GM23248 (cell line): ENCODE measurements around the gene KIAA1671. TPM values are rescaled to one million over a fixed set of nuclear protein-coding genes. Genes with fewer than 3 reads are reported as not detected.

Source experiments
- DNase-seq: peaks from one replicate; pipeline ENCODE4 v3.0.0-alpha.2; 2015
- H2AFZ ChIP-seq: fragments of 200-600 bp; sonication (generic); 2 replicates; pipeline ENCODE4 v1.6.1; 2016; ENCODE audit warnings: antibody characterized with exemption
- H3F3A ChIP-seq: fragments of 200-600 bp; sonication (generic); 2 replicates; pipeline ENCODE4 v1.6.1; 2016; ENCODE audit warnings: mild to moderate bottlenecking, antibody characterized with exemption, mixed run types; ENCODE audit not compliant: insufficient read depth
- H3K27ac ChIP-seq: fragments of 200-600 bp; sonication (generic); 2 replicates; pipeline ENCODE4 v1.5.1; 2016; ENCODE audit warnings: mild to moderate bottlenecking
- H3K27me3 ChIP-seq: fragments of 200-600 bp; sonication (generic); replicated peaks from 2 replicates; pipeline ENCODE4 v1.6.1; 2016; ENCODE audit warnings: mild to moderate bottlenecking; ENCODE audit not compliant: insufficient read depth
- H3K36me3 ChIP-seq: fragments of 200-600 bp; sonication (generic); 2 replicates; pipeline ENCODE4 v1.6.1; 2016; ENCODE audit warnings: low read depth, mild to moderate bottlenecking
- H3K4me1 ChIP-seq: fragments of 200-600 bp; sonication (generic); 2 replicates; pipeline ENCODE4 v1.6.1; 2016; ENCODE audit warnings: mild to moderate bottlenecking; ENCODE audit not compliant: insufficient read depth
- H3K4me2 ChIP-seq: fragments of 200-600 bp; sonication (generic); one replicate; pipeline ENCODE4 v1.6.1; 2016; ENCODE audit warnings: mild to moderate bottlenecking; ENCODE audit not compliant: unreplicated experiment
- H3K4me3 ChIP-seq: fragments of 200-600 bp; sonication (generic); 2 replicates; pipeline ENCODE4 v1.5.1; 2016; ENCODE audit warnings: mild to moderate bottlenecking
- H3K79me2 ChIP-seq: fragments of 200-600 bp; sonication (generic); 2 replicates; pipeline ENCODE4 v1.6.1; 2016; ENCODE audit warnings: mild to moderate bottlenecking; ENCODE audit not compliant: insufficient read depth
- H3K9ac ChIP-seq: fragments of 200-600 bp; sonication (generic); 2 replicates; pipeline ENCODE4 v1.6.1; 2016; ENCODE audit warnings: mild to moderate bottlenecking
- H3K9me2 ChIP-seq: fragments of 200-600 bp; sonication (generic); 2 replicates; pipeline ENCODE4 v1.6.1; 2016; ENCODE audit warnings: mixed run types, mild to moderate bottlenecking, moderate library complexity; ENCODE audit not compliant: insufficient read depth
- H3K9me3 ChIP-seq: fragments of 200-600 bp; sonication (generic); one replicate; pipeline ENCODE4 v1.6.1; 2017; ENCODE audit warnings: low read depth
- H4K20me1 ChIP-seq: fragments of 200-600 bp; sonication (generic); 2 replicates; pipeline ENCODE4 v1.6.0; 2016; ENCODE audit not compliant: insufficient read depth
- EZH2 ChIP-seq: fragments of 200-600 bp; sonication (generic); IDR thresholded peaks from 2 replicates; pipeline ENCODE4 v1.6.1; 2018; ENCODE audit warnings: antibody characterized with exemption, mild to moderate bottlenecking; ENCODE audit not compliant: insufficient read depth, poor library complexity, severe bottlenecking
- EZH2phosphoT487 ChIP-seq: fragments of 200-600 bp; sonication (generic); IDR thresholded peaks from 2 replicates; pipeline ENCODE4 v1.6.1; 2018; ENCODE audit warnings: antibody characterized with exemption, moderate library complexity, mild to moderate bottlenecking, low read depth; ENCODE audit not compliant: insufficient read depth
- WGBS, 2 experiments: methylation state at CpG; one replicate each; pipeline ENCODE4 v1.1.6; 2015 to 2017; ENCODE audit warnings: low lambda C conversion rate in 2 of 2, low coverage in 1 of 2; ENCODE audit errors: missing lambda C conversion rate in 2 of 2; 5-methylcytosine and 5-hydroxymethylcytosine counted together
- in situ Hi-C: fragments of 300-500 bp; cut with MboI; formaldehyde crosslinking; loops from 2 replicates; pipeline ENCODE4 v1.15.0; 2020
- polyA plus RNA-seq: library from polyadenylated mRNA; unstranded; fragments of >200 nt; fragmentation: Nextera tagmentation; extraction: Ambion mirVana; gene quantifications from 2 replicates; pipeline ENCODE4 v1.2.1, GENCODE V29; 2016
- total RNA-seq: library from RNA; depleted of rRNA; stranded (reverse); fragments of >200 nt; shearing (Covaris generic); gene quantifications from 2 replicates; pipeline ENCODE4 v1.2.3, GENCODE V29; 2014

Gene KIAA1671
- total and polyA plus RNA-seq, 2 experiments from 2014 or later, result 0.25 to 0.76 TPM

GRCh38 chr22:24965822-24966626, 13.5 kb downstream of the KIAA1671 start:
- no peak overlapping the region for H3K4me3 ChIP-seq
- WGBS, 2 experiments, result 89 to 93% methylated on average over 9 of the region's 9 CpGs
- no peak for TF ChIP-seq EZH2
- TF ChIP-seq EZH2phosphoT487, result no peak
- no peak for DNase-seq
- 0 out of 2 replicates have a peak, but pooled peaks cover 14% of the 10 kb centered on the region for H3F3A ChIP-seq
- no peak overlapping the region for H3K4me2 ChIP-seq
- no peaks in the 10 kb centered on the region for H3K36me3 ChIP-seq
- peaks cover 20% of the 10 kb centered on the region for H3K4me1 ChIP-seq
- in situ Hi-C loops, result no loop called here
- H3K9me2 ChIP-seq, result no peaks in the 10 kb centered on the region
- H3K9me3 ChIP-seq, result no peaks in the 10 kb centered on the region
- no peak overlapping the region for H3K9ac ChIP-seq
- H3K27me3 ChIP-seq, result no peaks in the 10 kb centered on the region
- H4K20me1 ChIP-seq, result no peaks in the 10 kb centered on the region
- no peaks in the 10 kb centered on the region for H3K79me2 ChIP-seq
- H3K27ac ChIP-seq, result no peak overlapping the region
- H2AFZ ChIP-seq, result no peak overlapping the region

DNA sequence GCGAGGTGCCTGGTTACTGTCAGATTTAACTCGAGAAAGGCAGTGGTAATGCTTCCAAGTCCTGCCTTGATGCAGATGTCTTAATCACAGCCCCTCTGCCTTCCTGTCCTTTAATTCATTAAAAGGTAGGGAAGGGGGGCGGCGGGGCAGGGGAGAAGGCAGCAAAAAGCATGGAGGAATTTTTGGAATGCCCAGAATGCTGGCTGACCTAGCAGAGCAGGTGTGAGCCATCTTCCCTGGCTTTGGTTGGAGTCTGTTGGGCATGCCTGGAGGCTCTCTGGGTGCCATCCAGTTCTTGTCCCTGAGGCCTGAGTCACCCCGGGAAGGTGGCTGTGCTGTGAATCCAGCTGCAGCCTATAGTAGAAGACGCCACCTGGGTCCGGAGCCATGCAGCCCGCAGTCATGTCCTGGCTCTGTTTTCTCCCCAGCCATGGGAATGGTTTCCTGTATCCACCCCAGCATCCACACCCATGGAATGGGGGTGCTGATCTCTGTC, 15.6 kb downstream of the KIAA1671 start:
- Histone ChIP-seq H3K27me3 (no peaks in the 10 kb centered on the region), H4K20me1 (no peaks in the 10 kb centered on the region), H3K9ac (no peak overlapping the region), H3K27ac (no peak overlapping the region), H3K4me3 (no peak overlapping the region), H3K4me2 (no peak overlapping the region), H3K9me3 (no peaks in the 10 kb centered on the region), H3F3A (0 out of 2 replicates have a peak, but pooled peaks cover 14% of the 10 kb centered on the region), H2AFZ (no peak overlapping the region), H3K36me3 (no peaks in the 10 kb centered on the region), H3K79me2 (no peaks in the 10 kb centered on the region), H3K4me1 (peaks cover 20% of the 10 kb centered on the region), H3K9me2 (no peaks in the 10 kb centered on the region)
- TF ChIP-seq EZH2phosphoT487 (no peak), EZH2 (no peak)
- 51 to 55% methylated on average over 8 of the region's 8 CpGs for WGBS, 2 experiments
- peak; percentile 56 for DNase-seq
- in situ Hi-C loops, result no loop called here

DNA sequence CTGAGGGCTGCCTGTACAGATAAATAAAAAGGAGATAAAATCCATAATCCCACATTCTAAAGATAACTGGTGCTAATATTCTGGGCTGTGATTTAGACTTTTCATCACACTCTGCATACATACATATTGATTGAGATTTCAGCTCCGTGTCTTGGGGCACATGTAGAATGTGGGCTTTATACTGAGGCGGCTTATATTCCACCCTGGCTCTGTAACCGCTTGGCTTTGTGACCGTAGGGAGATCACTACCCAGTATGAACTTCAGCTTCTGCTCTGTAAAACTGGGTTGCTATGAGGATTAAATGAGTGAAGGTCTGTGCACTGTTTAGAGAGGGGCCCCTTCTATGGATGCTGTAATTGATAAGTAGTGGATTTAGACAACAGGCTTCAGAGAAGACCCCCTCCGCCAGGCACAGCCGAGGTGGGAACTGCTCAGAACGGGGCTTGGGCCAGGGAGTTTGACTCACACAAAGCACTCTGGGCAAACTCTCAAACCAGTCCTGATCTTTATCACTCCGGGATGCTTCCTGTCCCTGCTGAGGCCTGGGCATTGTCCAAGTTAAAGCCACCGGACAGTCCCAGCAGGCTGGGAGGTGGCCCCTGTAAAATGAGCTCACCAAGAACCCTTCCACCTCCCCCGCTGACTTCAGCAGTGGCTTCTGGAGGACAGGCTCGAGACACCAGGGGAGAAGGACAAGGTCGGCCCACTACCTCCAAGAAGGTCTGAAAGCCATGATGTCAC, 17.2 kb downstream of the KIAA1671 start:
- Histone ChIP-seq H3K36me3 (no peaks in the 10 kb centered on the region), H3K4me3 (no peak overlapping the region), H3F3A (0 out of 2 replicates have a peak, but pooled peaks cover 14% of the 10 kb centered on the region), H3K9me3 (no peaks in the 10 kb centered on the region), H3K4me1 (peaks cover 20% of the 10 kb centered on the region), H3K27ac (no peak overlapping the region), H3K79me2 (no peaks in the 10 kb centered on the region), H3K4me2 (no peak overlapping the region), H3K9me2 (no peaks in the 10 kb centered on the region), H2AFZ (no peak overlapping the region), H3K27me3 (no peaks in the 10 kb centered on the region), H3K9ac (no peak overlapping the region), H4K20me1 (no peaks in the 10 kb centered on the region)
- WGBS, 2 experiments, result 31 to 33% methylated on average over 12 of the region's 12 CpGs
- DNase-seq, result peak; percentile 82
- in situ Hi-C loops, result no loop called here
- TF ChIP-seq EZH2 (no peak), EZH2phosphoT487 (no peak)

GRCh38 chr22:24972369-24972768, 19.9 kb downstream of the KIAA1671 start:
- H2AFZ ChIP-seq, result no peak overlapping the region
- peaks cover 26% of the 10 kb centered on the region for H3K4me1 ChIP-seq
- no peaks in the 10 kb centered on the region for H3K79me2 ChIP-seq
- WGBS, 2 experiments, result 80 to 83% methylated on average over 2 of the region's 2 CpGs
- no peaks in the 10 kb centered on the region; the same call in 1 of the 2 replicates for H3K27me3 ChIP-seq
- no peak overlapping the region for H3K9ac ChIP-seq
- H3K9me3 ChIP-seq, result no peaks in the 10 kb centered on the region
- H3K9me2 ChIP-seq, result no peaks in the 10 kb centered on the region
- no peak overlapping the region for H3K27ac ChIP-seq
- H3F3A ChIP-seq, result 0 out of 2 replicates have a peak, but pooled peaks cover 14% of the 10 kb centered on the region
- TF ChIP-seq EZH2 (no peak), EZH2phosphoT487 (no peak)
- no peak for DNase-seq
- no peak overlapping the region for H3K4me3 ChIP-seq
- no peak overlapping the region for H3K4me2 ChIP-seq
- in situ Hi-C loops, result no loop called here
- H4K20me1 ChIP-seq, result no peaks in the 10 kb centered on the region
- H3K36me3 ChIP-seq, result no peaks in the 10 kb centered on the region
